GM18951 (cell line): ENCODE results near the gene ULK4.
"Not testable (repeated sequence)": the region's sequence is repeated elsewhere in the genome, so short reads cannot be mapped to it uniquely, and the experiment has no call there.

ENCODE experiments used
- POLR2A ChIP-seq: IDR thresholded peaks from 4 replicates; pipeline ENCODE4 v1.6.1; 2011; ENCODE audit warnings: mild to moderate bottlenecking; ENCODE audit not compliant: insufficient read length, insufficient read depth; ENCODE audit errors: extremely low read depth
- in situ Hi-C: fragments of 300-500 bp; cut with MboI; formaldehyde crosslinking; loops from one replicate; pipeline ENCODE4 v1.12.0; 2022; ENCODE audit warnings: low sequenced_read_pairs, mixed read lengths, inconsistent platforms; ENCODE audit not compliant: unreplicated experiment

Gene ULK4

GRCh38 chr3:41697702-41698101 lies 264.2 kb downstream of the ULK4 start:
- in situ Hi-C loops = no loop called here
- TF ChIP-seq POLR2A = no peak

DNA sequence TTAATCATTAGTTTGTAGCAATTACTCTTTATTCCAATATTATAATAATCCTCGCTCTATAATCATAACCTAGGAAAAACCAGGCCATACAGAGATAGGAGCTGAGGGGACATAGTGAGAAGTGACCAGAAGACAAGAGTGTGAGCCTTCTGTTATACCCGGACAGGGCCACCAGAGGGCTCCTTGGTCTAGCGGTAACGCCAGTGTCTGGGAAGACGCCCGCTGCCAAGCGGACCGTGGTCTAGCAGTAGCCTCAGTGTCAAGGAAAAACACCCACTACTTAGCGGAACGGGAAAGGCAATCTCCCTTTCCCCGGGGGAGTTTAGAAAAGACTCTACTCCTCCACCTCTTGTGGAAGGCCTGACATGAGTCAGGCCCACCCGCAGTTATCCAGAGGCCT lies 266.1 kb downstream of the ULK4 start:
- in situ Hi-C loops = not testable (repeated sequence)

GRCh38 chr3:41693799-41694198 lies 268.1 kb downstream of the ULK4 start:
- in situ Hi-C loops = no loop called here
- no peak for TF ChIP-seq POLR2A

- in situ Hi-C loops = no loop called here
- no peak for TF ChIP-seq POLR2A
Observed at GRCh38 chr3:41690766-41691563, 270.9 kb downstream of the ULK4 start.

DNA sequence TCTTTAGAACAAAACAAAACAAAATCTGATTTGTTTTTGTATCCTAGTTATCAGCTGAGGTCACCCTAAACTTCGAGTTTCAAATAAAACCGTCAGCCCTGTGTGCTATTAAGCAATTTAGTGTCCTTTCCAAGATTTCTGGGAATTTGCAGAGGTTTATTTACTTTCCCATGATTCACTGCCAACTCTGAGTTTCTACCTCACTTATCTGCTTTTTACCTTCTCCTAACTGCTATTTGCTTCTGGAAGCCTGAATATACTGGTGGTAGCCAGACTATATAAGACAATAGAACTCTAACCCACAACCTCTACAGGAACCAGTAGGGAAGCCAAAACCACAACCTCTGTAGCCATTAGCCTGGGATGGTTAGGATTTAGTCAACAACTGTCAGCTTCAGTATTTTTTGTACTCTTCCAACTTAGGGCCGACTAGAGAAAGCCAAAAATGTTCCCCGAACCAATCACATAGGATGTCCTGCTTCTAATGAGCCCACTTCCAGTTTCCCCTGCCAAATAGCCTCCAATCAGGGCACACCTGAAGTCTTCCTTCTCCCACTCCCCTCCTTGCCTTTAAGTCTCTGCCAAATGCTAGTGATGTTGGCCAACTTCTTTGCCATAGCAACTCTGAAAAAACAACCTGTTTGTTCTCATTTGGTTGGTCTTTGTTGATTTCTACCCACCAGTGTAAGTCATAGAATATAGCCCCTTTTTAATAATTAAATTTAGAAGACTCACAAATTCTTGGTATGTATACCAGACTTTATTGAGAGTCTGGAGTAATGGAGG lies 273.1 kb downstream of the ULK4 start:
- TF ChIP-seq POLR2A = no peak
- in situ Hi-C loops = no loop called here

DNA sequence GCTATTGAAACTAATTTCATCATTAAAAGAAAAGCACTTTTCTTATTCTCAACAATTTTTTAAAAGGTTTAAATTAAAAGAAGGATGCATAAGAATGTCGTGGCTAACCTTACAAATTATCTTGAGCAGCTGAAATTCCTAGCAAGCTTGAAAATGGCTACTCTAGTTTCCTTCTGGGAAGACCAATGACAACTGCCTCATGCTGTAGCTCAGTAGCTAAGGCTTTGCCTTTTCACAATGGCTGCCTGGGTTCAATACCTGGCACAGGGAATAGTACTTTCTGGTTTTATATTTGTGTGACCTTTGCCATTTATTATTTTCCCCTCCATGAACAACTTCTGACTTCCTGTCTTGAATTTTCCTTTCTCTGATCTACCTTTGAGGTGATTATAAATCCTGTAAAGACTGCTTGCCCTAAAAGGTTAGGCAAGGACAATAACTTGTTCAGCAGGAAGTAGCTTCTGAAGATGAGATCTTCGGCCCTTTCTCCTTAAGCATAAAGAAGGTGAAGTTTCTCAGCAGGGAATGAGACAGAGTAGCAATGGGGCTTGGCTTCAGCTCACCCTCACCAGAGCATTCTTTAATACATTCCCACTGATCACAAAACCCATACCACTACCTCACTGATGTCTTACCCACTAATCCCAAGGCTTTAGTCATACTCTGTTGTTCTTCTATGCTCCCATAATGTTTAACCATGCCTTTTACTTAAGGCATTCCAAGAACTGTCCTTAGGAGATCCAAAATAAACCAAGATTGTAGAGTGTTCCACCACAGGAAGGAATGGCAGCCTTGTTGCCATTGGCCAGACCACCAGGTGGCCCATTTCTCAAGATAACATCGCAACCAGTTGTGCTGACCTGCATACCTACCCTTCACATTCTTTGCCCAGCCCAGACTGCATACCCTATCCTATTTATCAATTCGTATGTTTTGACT lies 276.8 kb downstream of the ULK4 start:
- in situ Hi-C loops = no loop called here
- TF ChIP-seq POLR2A = no peak

GRCh38 chr3:41683666-41684350 lies 278.1 kb downstream of the ULK4 start:
- TF ChIP-seq POLR2A = no peak
- in situ Hi-C loops = no loop called here

DNA sequence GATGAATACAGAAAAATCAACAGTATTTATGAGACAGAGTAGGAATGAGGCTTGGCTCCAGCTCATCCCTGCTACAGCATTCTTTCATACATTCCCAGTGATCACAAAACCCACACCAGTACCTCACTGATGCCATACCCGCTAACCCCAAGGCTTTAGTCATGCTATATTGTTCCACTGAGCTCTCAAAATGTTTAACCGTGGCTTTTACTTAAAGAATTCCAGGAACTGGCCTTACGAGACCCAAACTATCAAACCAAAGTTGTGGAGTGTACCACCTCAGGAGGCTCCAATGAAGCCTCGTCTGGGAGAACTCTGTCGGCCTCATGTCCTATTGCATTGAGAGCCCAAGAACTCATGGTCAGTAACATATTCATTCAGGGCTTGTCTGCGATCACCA lies 278.9 kb downstream of the ULK4 start:
- TF ChIP-seq POLR2A = no peak

GRCh38 chr3:41682382-41682781 lies 279.5 kb downstream of the ULK4 start:
- TF ChIP-seq POLR2A = no peak
- in situ Hi-C loops = no loop called here

More for the DNA sequence above, 278.9 kb downstream of the ULK4 start:
- in situ Hi-C loops = no loop called here

DNA sequence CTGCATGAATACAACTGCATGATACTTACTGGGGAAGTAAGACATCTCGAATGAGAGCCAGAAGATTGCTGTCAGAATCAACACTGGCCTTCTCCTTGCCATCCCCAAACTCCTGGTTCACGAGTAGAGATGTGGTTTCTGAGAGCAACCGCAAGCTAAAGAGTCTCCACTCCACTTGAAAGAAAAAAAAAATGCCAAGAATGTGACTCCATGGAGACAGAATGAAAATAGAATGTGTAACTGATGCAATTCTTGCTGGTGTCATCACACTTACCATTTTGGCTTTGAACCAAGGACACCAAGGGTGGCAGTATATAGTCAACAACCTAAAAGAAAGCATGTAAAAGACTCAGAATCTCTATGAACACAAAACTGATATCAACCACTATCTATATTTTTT lies 280.4 kb downstream of the ULK4 start:
- in situ Hi-C loops = no loop called here
- no peak for TF ChIP-seq POLR2A

DNA sequence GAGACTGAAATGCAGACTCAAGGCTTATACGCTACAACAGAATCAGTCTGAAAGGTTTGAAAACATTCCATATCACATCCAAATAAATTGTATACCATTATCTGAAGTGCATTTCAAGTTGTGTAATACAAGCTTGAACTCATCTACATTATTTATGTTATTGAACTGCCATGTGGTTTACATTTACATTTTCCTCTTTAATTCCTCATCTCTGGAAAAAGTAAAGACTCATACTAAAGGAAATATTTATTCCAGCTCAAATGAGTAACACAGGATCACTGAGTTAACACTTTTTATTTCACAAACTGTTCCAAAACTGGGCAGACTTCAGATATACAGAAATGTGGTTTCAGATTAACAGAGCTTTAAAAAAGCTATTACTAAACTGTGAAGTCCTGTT lies 282.5 kb downstream of the ULK4 start:
- TF ChIP-seq POLR2A = no peak

DNA sequence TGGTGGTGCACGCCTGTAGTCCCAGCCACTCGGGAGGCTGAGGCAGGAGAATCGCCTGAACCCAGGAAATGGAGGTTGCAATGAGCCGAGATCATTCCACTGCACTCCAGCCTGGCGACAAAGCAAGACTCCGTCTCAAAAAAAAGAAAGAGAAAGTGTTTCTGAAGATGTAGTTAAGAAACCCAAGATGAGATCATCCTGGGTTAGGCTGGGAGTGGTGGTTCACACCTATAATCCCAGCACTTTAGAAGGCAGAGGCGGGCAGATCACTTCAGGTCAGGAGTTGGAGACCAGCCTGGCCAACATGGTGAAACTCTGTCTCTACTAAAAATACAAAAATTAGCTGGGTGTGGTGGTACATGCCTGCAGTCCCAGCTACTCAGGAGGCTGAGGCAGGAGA lies 286.8 kb downstream of the ULK4 start:
- in situ Hi-C loops = not testable (repeated sequence)

More for the DNA sequence above, 282.5 kb downstream of the ULK4 start:
- in situ Hi-C loops = no loop called here

GRCh38 chr3:41674449-41674848 lies 287.5 kb downstream of the ULK4 start:
- in situ Hi-C loops = no loop called here

More at GRCh38 chr3:41674449-41674848, 287.5 kb downstream of the ULK4 start:
- no peak for TF ChIP-seq POLR2A
